Caco-2 (cell line): ENCODE measurements around the gene NPBWR2. TPM values are rescaled to one million over a fixed set of nuclear protein-coding genes. Genes with fewer than 3 reads are reported as not detected.

Experiments used
- BruUV-seq: library from RNA; stranded (reverse); fragments of 400-500 nt; replicated peaks from 2 replicates; lab custom pipeline; 2021; lab: Mats Ljungman, UMichigan
- CTCF ChIA-PET: fragments of 300-600 bp; sonication (Branson Sonifier 250); formaldehyde crosslinking; loops from one replicate; lab custom pipeline; 2022; ENCODE audit warnings: antibody characterized with exemption; lab: Charles Lee
- POLR2A ChIA-PET: fragments of 300-600 bp; sonication (Branson Sonifier 250); formaldehyde crosslinking; loops from one replicate; lab custom pipeline; 2022; ENCODE audit warnings: antibody characterized with exemption; lab: Charles Lee
- DNase-seq, 2 experiments: peaks; one replicate each; pipeline versions ENCODE4 v3.0.0 to v3.0.0-alpha.2; 2020 to 2022
- H3K27me3 ChIP-seq: replicated peaks from 2 replicates; pipeline ENCODE4 v1.6.0; 2011; ENCODE audit warnings: low read length; ENCODE audit not compliant: control insufficient read depth, insufficient read depth
- H3K36me3 ChIP-seq: 2 replicates; pipeline ENCODE4 v1.5.1; 2011; ENCODE audit warnings: low read length; ENCODE audit not compliant: control insufficient read depth, insufficient read depth
- H3K4me1 ChIP-seq: fragments of 250-450 bp; sonication (Bioruptor Pico); 2 replicates; pipeline ENCODE4 v1.5.1; 2020; ENCODE audit warnings: mild to moderate bottlenecking
- H3K4me3 ChIP-seq: 2 replicates; pipeline ENCODE4 v1.5.1; 2011; ENCODE audit warnings: low read depth, mild to moderate bottlenecking, control low read depth, low read length
- H3K9me3 ChIP-seq: fragments of 250-450 bp; sonication (Bioruptor Pico); 2 replicates; pipeline ENCODE4 v1.5.1; 2020; ENCODE audit warnings: mild to moderate bottlenecking, moderate library complexity
- H3K27ac Mint-ChIP-seq: one replicate; pipeline ENCODE4 v1.8.0; 2022; ENCODE audit warnings: mixed read lengths; ENCODE audit not compliant: unreplicated experiment
- H3K27me3 Mint-ChIP-seq: one replicate; pipeline ENCODE4 v1.8.0; 2022; ENCODE audit warnings: mixed read lengths; ENCODE audit not compliant: insufficient read depth, unreplicated experiment
- H3K36me3 Mint-ChIP-seq: one replicate; pipeline ENCODE4 v1.8.0; 2022; ENCODE audit warnings: mild to moderate bottlenecking, mixed read lengths; ENCODE audit not compliant: insufficient read depth, unreplicated experiment
- H3K4me1 Mint-ChIP-seq: one replicate; pipeline ENCODE4 v1.8.0; 2022; ENCODE audit warnings: low read depth, mixed read lengths; ENCODE audit not compliant: unreplicated experiment
- H3K4me3 Mint-ChIP-seq: one replicate; pipeline ENCODE4 v1.8.0; 2022; ENCODE audit warnings: mild to moderate bottlenecking, moderate library complexity, mixed read lengths; ENCODE audit not compliant: unreplicated experiment
- H3K9me3 Mint-ChIP-seq: one replicate; pipeline ENCODE4 v1.8.0; 2022; ENCODE audit warnings: mixed read lengths; ENCODE audit not compliant: unreplicated experiment
- CTCF ChIP-seq, 2 experiments: fragments of 200-600 bp in 1 of 2; IDR thresholded peaks; 1 replicate in 1 of 2; 2 replicates in 1 of 2; pipeline versions ENCODE4 v1.5.1 to v1.8.0; 2011 to 2022; ENCODE audit warnings: antibody characterized with exemption in 1 of 2, control low read depth in 1 of 2, inconsistent platforms in 1 of 2, low read depth in 1 of 2, low read length in 1 of 2, mild to moderate bottlenecking in 1 of 2, moderate library complexity in 1 of 2; ENCODE audit not compliant: insufficient read depth in 1 of 2, severe bottlenecking in 1 of 2, unreplicated experiment in 1 of 2
- intact Hi-C: fragments of 100-400 bp; cut with micrococcal nuclease; formaldehyde crosslinking; loops from one replicate; pipeline ENCODE4 v1.10.0; 2022; ENCODE audit not compliant: unreplicated experiment
- total RNA-seq: library from RNA; stranded (reverse); gene quantifications from 2 replicates; pipeline ENCODE4 v1.2.3, GENCODE V29; 2022

NPBWR2 gene
- total RNA-seq, 1 experiment from 2014 or later, result not detected

- no peaks in the 10 kb centered on the region for H3K4me1 Mint-ChIP-seq
- no peaks in the 10 kb centered on the region for H3K36me3 ChIP-seq
- peak; percentile 12 to 39 for DNase-seq
- no peaks in the 10 kb centered on the region for H3K9me3 Mint-ChIP-seq
- H3K4me3 ChIP-seq, result no peak overlapping the region
- no peak overlapping the region for H3K4me3 Mint-ChIP-seq
- H3K27ac Mint-ChIP-seq, result no peak overlapping the region
- H3K9me3 ChIP-seq, result no peaks in the 10 kb centered on the region
- intact Hi-C loops, result no loop called here
- H3K36me3 Mint-ChIP-seq, result no peaks in the 10 kb centered on the region
- no TSS peak for BruUV-seq
- H3K27me3 ChIP-seq, result no peaks in the 10 kb centered on the region
- POLR2A ChIA-PET, result no interaction called here
- CTCF ChIA-PET, result interaction anchor here (0.9 to 1.4 kb wide), 2 partner anchors 10 to 33 kb away, joined by 3 read pairs; partner anchors contain the start of gene OPRL1
- H3K27me3 Mint-ChIP-seq, result peaks cover 4% of the 10 kb centered on the region
- no peaks in the 10 kb centered on the region for H3K4me1 ChIP-seq
- no peak for TF ChIP-seq CTCF (IDR thresholded peaks at IDR 0.05; ENCODE audit: insufficient read depth in 1 of 2, low read depth in 1 of 2, low read length in 1 of 2, severe bottlenecking in 1 of 2, unreplicated experiment in 1 of 2)
Observed at GRCh38 chr20:64112691-64113443, 5.5 kb upstream of the NPBWR2 start.

GRCh38 chr20:64111841-64112641 is 4.7 kb upstream of the NPBWR2 start:
- no peaks in the 10 kb centered on the region for H3K4me1 Mint-ChIP-seq
- TF ChIP-seq CTCF (IDR thresholded peaks at IDR 0.05; ENCODE audit: insufficient read depth in 1 of 2, low read depth in 1 of 2, low read length in 1 of 2, severe bottlenecking in 1 of 2, unreplicated experiment in 1 of 2), result no peak
- H3K36me3 Mint-ChIP-seq, result no peaks in the 10 kb centered on the region
- Histone ChIP-seq H3K9me3 (no peaks in the 10 kb centered on the region), H3K27me3 (no peaks in the 10 kb centered on the region), H3K36me3 (no peaks in the 10 kb centered on the region), H3K4me3 (no peak overlapping the region), H3K4me1 (no peaks in the 10 kb centered on the region)
- H3K4me3 Mint-ChIP-seq, result no peak overlapping the region
- no TSS peak for BruUV-seq
- ChIA-PET POLR2A (no interaction called here), CTCF (interaction anchor here (0.6 to 2.5 kb wide), 4 partner anchors 8 to 1009 kb away, joined by 3 to 13 read pairs (median 3); partner anchors contain the start of gene OPRL1)
- no peak overlapping the region for H3K27ac Mint-ChIP-seq
- peak; percentile 4 to 45 for DNase-seq
- H3K27me3 Mint-ChIP-seq, result peaks cover 4% of the 10 kb centered on the region
- intact Hi-C loops, result no loop called here
- H3K9me3 Mint-ChIP-seq, result no peaks in the 10 kb centered on the region

- H3K36me3 Mint-ChIP-seq, result no peaks in the 10 kb centered on the region
- no TSS peak for BruUV-seq
- no peak overlapping the region for H3K4me3 ChIP-seq
- no peak overlapping the region for H3K27ac Mint-ChIP-seq
- no peaks in the 10 kb centered on the region; the same call in 1 of the 2 replicates for H3K27me3 ChIP-seq
- H3K4me1 ChIP-seq, result no peaks in the 10 kb centered on the region
- CTCF ChIA-PET, result interaction anchor here (0.6 to 2.5 kb wide), 3 partner anchors 8 to 28 kb away, joined by 3 to 13 read pairs (median 8); no protein-coding TSS in a partner anchor
- no peaks in the 10 kb centered on the region; the same call in 1 of the 2 replicates for H3K9me3 ChIP-seq
- no peak for TF ChIP-seq CTCF (IDR thresholded peaks at IDR 0.05; ENCODE audit: insufficient read depth in 1 of 2, low read depth in 1 of 2, low read length in 1 of 2, severe bottlenecking in 1 of 2, unreplicated experiment in 1 of 2)
- no peaks in the 10 kb centered on the region for H3K36me3 ChIP-seq
- no peak overlapping the region for H3K4me3 Mint-ChIP-seq
- H3K27me3 Mint-ChIP-seq, result peaks cover 15% of the 10 kb centered on the region
- POLR2A ChIA-PET, result no interaction called here
- H3K9me3 Mint-ChIP-seq, result no peaks in the 10 kb centered on the region
- intact Hi-C loops, result no loop called here
- peak; percentile 19 to 49 for DNase-seq
- H3K4me1 Mint-ChIP-seq, result no peaks in the 10 kb centered on the region
Observed at GRCh38 chr20:64110411-64111068, 3.2 kb upstream of the NPBWR2 start.
